Keratinocyte (primary cell): ENCODE data around the gene PGS1. TPM values are rescaled to one million over a fixed set of nuclear protein-coding genes. Genes with fewer than 3 reads are reported as not detected.

Source experiments
- DNase-seq: peaks from one replicate; pipeline ENCODE4 v3.0.0-alpha.2; 2011; ENCODE audit warnings: low read depth, missing footprints, low spot score
- FAIRE-seq: peaks from 2 replicates; lab custom pipeline; 2011; peaks lifted over from hg19 to GRCh38; lab: Jason Lieb, UNC
- H2AFZ ChIP-seq: 2 replicates; pipeline ENCODE4 v1.6.0; 2012; ENCODE audit warnings: low read length, control low read depth, inconsistent platforms; ENCODE audit not compliant: control insufficient read depth
- H3K27ac ChIP-seq: 2 replicates; pipeline ENCODE4 v1.5.1; 2011; ENCODE audit warnings: low read length; ENCODE audit not compliant: control insufficient read depth, insufficient read depth
- H3K27me3 ChIP-seq: 3 replicates; pipeline ENCODE4 v1.6.0; 2011; ENCODE audit warnings: low read length; ENCODE audit not compliant: control insufficient read depth, insufficient read depth; ENCODE audit errors: extremely low read depth
- H3K36me3 ChIP-seq, 2 experiments: 2 replicates in 1 of 2; 3 replicates in 1 of 2; pipeline ENCODE4 v1.5.1; 2011; ENCODE audit warnings: low read length in 2 of 2, mild to moderate bottlenecking in 1 of 2; ENCODE audit not compliant: control insufficient read depth in 2 of 2, insufficient read depth in 2 of 2; ENCODE audit errors: extremely low read depth in 1 of 2
- H3K4me1 ChIP-seq: 3 replicates; pipeline ENCODE4 v1.5.1; 2011; ENCODE audit warnings: low read length; ENCODE audit not compliant: control insufficient read depth, insufficient read depth; ENCODE audit errors: extremely low read depth
- H3K4me2 ChIP-seq: 3 replicates; pipeline ENCODE4 v1.6.0; 2011; ENCODE audit warnings: low read depth, low read length; ENCODE audit not compliant: control insufficient read depth, insufficient read depth; ENCODE audit errors: extremely low read depth
- H3K4me3 ChIP-seq, 3 experiments: fragments of 200-600 bp in 1 of 3; sonication (generic) in 1 of 3; 2 replicates in 2 of 3; 3 replicates in 1 of 3; pipeline ENCODE4 v1.5.1; 2011 to 2016; ENCODE audit warnings: low read length in 3 of 3, mild to moderate bottlenecking in 3 of 3, control low read depth in 2 of 3, inconsistent platforms in 1 of 3, low read depth in 1 of 3, mixed read lengths in 1 of 3, mixed run types in 1 of 3, moderate library complexity in 1 of 3; ENCODE audit not compliant: control insufficient read depth in 2 of 3, insufficient read depth in 2 of 3; ENCODE audit errors: extremely low read depth in 1 of 3
- H3K79me2 ChIP-seq: 2 replicates; pipeline ENCODE4 v1.6.0; 2012; ENCODE audit warnings: low read length; ENCODE audit not compliant: control insufficient read depth, insufficient read depth
- H3K9ac ChIP-seq: 3 replicates; pipeline ENCODE4 v1.6.0; 2011; ENCODE audit warnings: low read length; ENCODE audit not compliant: control insufficient read depth, insufficient read depth; ENCODE audit errors: extremely low read depth
- H3K9me1 ChIP-seq: 3 replicates; pipeline ENCODE4 v1.6.0; 2011; ENCODE audit warnings: low read length; ENCODE audit not compliant: control insufficient read depth, insufficient read depth; ENCODE audit errors: extremely low read depth
- H3K9me3 ChIP-seq: 2 replicates; pipeline ENCODE4 v1.5.1; 2012; ENCODE audit warnings: low read depth, low read length; ENCODE audit not compliant: control insufficient read depth
- H4K20me1 ChIP-seq: 3 replicates; pipeline ENCODE4 v1.6.0; 2011; ENCODE audit warnings: low read length; ENCODE audit not compliant: control insufficient read depth, insufficient read depth; ENCODE audit errors: extremely low read depth
- EZH2 ChIP-seq: IDR thresholded peaks from one replicate; pipeline ENCODE4 v1.6.1; 2012; ENCODE audit warnings: inconsistent platforms, mild to moderate bottlenecking, low read length, moderate library complexity
- dilution Hi-C: fragments of 300-500 bp; cut with MboI; formaldehyde crosslinking; loops from one replicate; pipeline ENCODE4 v1.7.0; 2020; ENCODE audit warnings: low sequenced_read_pairs; ENCODE audit not compliant: extremely low pct_ligation_motif_present
- polyA plus RNA-seq, 5 experiments: library from polyadenylated mRNA; depleted of rRNA in 3 of 5; stranded (reverse) in 3 of 5; stranded (forward) in 1 of 5; unstranded in 1 of 5; fragments of >200 nt; gene quantifications; 1 replicate in 1 of 5; 2 replicates in 3 of 5; 3 replicates in 1 of 5; pipeline versions ENCODE4 v1.2.1 to v1.2.3, GENCODE V29; 2011 to 2012; ENCODE audit warnings: missing spikeins in 2 of 5, low read depth in 1 of 5, low replicate concordance in 1 of 5
- TF ChIP-seq, protein P1 (sequence below), 3 experiments: IDR thresholded peaks in 1 of 3; conservative IDR thresholded peaks in 1 of 3; optimal IDR thresholded peaks in 1 of 3; 2 replicates in 2 of 3; 3 replicates in 1 of 3; pipeline versions ENCODE3 to v1.5.1; 2011; ENCODE audit warnings: low read length in 3 of 3, mild to moderate bottlenecking in 3 of 3, moderate library complexity in 2 of 3, control low read depth in 1 of 3, inconsistent platforms in 1 of 3; ENCODE audit not compliant: insufficient read depth in 2 of 3; ENCODE audit errors: extremely low read depth in 1 of 3

PGS1 gene
- polyA plus RNA-seq, 1 donor (not counting 4 experiments of a cell fraction or from before 2014, with no cell fraction given): 19.6 TPM

DNA sequence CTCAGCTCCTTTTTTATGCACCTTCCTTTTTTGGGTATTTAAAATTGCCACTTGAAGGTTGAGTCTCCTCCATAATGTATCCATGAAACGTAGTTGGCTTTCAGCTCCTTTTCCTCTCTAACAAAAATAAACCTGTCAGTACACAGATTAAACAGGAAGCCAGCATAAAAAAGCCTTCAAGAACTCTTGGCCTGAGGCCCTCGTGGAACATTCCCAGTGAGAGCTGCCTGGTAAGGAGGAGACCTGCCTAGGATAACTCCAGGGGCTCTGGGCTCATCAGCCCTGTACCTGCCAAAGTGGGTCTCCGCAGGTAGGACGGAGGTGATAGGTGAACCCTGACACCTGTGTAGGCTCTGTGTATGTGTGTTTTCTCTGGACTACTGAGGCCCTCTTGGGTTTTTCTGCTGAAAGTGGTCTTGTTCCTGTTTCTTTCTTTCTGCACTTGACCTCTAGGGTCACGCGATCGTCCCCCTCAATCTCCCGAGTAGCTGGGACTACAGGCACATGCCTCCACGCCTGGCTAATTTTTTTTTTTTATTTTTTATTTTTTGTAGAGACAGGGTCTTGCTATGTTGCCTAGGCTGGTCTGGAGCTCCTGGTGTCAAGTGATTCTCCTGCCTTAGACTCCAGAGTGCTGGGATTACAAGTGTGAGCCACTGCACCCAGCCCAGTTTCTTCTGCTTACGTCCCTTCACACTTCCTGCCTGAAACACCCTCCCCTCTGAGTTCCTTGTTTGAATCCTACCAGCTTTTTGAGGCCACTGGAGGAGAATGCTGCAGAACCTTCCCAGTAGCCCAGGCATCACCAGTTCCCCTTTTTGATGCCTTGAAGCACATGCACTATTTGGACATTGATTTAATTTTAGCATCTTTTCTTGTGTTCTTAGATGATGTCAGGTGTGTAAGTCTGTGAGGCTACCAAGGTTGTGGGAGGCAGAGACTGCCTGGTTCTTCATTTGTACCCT lies 9.8 kb downstream of the PGS1 start:
- H3K9me1 ChIP-seq: peaks cover 28% of the 10 kb centered on the region
- peaks cover 32% of the 10 kb centered on the region for H4K20me1 ChIP-seq
- H3K9ac ChIP-seq: no peak overlapping the region
- TF ChIP-seq, protein P1, sequence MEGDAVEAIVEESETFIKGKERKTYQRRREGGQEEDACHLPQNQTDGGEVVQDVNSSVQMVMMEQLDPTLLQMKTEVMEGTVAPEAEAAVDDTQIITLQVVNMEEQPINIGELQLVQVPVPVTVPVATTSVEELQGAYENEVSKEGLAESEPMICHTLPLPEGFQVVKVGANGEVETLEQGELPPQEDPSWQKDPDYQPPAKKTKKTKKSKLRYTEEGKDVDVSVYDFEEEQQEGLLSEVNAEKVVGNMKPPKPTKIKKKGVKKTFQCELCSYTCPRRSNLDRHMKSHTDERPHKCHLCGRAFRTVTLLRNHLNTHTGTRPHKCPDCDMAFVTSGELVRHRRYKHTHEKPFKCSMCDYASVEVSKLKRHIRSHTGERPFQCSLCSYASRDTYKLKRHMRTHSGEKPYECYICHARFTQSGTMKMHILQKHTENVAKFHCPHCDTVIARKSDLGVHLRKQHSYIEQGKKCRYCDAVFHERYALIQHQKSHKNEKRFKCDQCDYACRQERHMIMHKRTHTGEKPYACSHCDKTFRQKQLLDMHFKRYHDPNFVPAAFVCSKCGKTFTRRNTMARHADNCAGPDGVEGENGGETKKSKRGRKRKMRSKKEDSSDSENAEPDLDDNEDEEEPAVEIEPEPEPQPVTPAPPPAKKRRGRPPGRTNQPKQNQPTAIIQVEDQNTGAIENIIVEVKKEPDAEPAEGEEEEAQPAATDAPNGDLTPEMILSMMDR (optimal IDR thresholded peaks at IDR 0.05 in 1 of 3, IDR thresholded peaks at IDR 0.05 in 1 of 3, conservative IDR thresholded peaks at IDR 0.05 in 1 of 3; ENCODE audit: extremely low read depth in 1 of 3, insufficient read depth in 2 of 3, low read length in 3 of 3): no peak
- no peak for TF ChIP-seq EZH2
- H3K36me3 ChIP-seq: peaks cover 8 to 9% of the 10 kb centered on the region in 2 experiments
- dilution Hi-C loops: no loop called here
- H3K4me3 ChIP-seq: no peak overlapping the region
- peaks cover 85% of the 10 kb centered on the region for H3K79me2 ChIP-seq
- DNase-seq: no peak
- H3K27me3 ChIP-seq: no peaks in the 10 kb centered on the region
- H2AFZ ChIP-seq: no peak overlapping the region
- no peaks in the 10 kb centered on the region for H3K9me3 ChIP-seq
- no peak overlapping the region for H3K4me2 ChIP-seq
- FAIRE-seq: no peak
- peaks cover 62% of the 10 kb centered on the region for H3K4me1 ChIP-seq
- no peak overlapping the region for H3K27ac ChIP-seq

DNA sequence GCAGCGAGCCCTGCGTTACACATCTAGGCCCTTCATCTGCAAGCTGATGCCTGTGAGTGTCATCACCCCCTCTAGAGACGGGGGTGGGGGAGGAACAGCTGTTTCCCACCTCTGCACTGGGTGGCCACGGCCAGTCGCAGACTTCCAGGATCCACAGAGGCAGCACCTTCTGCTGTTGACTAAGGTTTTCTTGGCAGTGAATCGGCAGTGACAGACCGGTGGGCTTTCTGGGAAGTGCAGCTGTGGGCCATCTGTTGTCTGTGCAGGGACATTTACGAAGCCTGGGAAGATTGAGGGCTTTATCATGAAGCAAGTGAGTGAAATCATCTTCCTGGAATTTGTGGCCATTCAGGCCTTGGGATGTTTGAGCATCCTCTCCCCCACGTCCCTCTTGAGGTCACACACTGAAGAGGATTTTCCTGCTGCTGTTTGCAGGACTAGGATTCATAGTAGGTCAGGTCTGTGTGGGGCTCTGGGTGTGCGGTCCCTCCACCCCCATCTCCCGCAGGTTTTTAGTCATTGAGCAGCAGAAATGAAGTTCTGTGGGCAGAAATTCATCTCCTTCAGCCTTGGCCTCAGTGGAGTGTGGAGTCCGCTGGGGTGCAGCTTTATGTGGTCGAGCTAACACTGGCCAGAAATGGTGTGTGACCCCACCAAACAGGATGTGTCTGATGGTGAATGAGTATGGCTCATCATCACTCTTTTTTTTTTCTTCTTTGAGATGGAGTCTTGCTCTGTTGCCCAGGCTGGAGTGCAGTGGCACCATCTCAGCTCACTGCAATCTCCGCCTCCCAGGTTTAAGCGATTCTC lies 12.0 kb downstream of the PGS1 start:
- Histone ChIP-seq H3K9me3 (no peaks in the 10 kb centered on the region), H3K79me2 (peaks cover 82% of the 10 kb centered on the region), H3K9ac (no peak overlapping the region), H3K27me3 (no peaks in the 10 kb centered on the region), H3K9me1 (peaks cover 21% of the 10 kb centered on the region), H3K36me3 (peaks cover 15 to 23% of the 10 kb centered on the region in 2 experiments), H3K4me1 (peaks cover 46% of the 10 kb centered on the region), H4K20me1 (peaks cover 24% of the 10 kb centered on the region), H3K4me3 (no peak overlapping the region), H3K4me2 (no peak overlapping the region), H3K27ac (no peak overlapping the region), H2AFZ (no peak overlapping the region)
- dilution Hi-C loops: no loop called here
- FAIRE-seq: no peak
- no peak for TF ChIP-seq EZH2
- TF ChIP-seq, protein P1 (optimal IDR thresholded peaks at IDR 0.05 in 1 of 3, IDR thresholded peaks at IDR 0.05 in 1 of 3, conservative IDR thresholded peaks at IDR 0.05 in 1 of 3; ENCODE audit: extremely low read depth in 1 of 3, insufficient read depth in 2 of 3, low read length in 3 of 3): peak in 1 of 3 experiments; percentile 30
- DNase-seq: no peak
